Nephron (organoid): ENCODE results near the gene MAML3.

Source experiments
- H3K27ac Mint-ChIP-seq, 3 experiments: 2 replicates each; pipeline ENCODE4 v1.8.0; 2020; ENCODE audit warnings: mixed read lengths in 3 of 3, mild to moderate bottlenecking in 2 of 3, moderate library complexity in 1 of 3
- H3K27me3 Mint-ChIP-seq: 2 replicates; pipeline ENCODE4 v1.8.0; 2021; ENCODE audit warnings: low read depth, mild to moderate bottlenecking, moderate library complexity, mixed read lengths
- H3K36me3 Mint-ChIP-seq: 2 replicates; pipeline ENCODE4 v1.8.0; 2020; ENCODE audit warnings: low read depth, mixed read lengths
- H3K4me1 Mint-ChIP-seq: 2 replicates; pipeline ENCODE4 v1.8.0; 2020; ENCODE audit warnings: mixed read lengths
- H3K4me3 Mint-ChIP-seq, 3 experiments: 2 replicates each; pipeline ENCODE4 v1.8.0; 2020; ENCODE audit warnings: mild to moderate bottlenecking in 3 of 3, mixed read lengths in 3 of 3, moderate library complexity in 2 of 3
- H3K9me3 Mint-ChIP-seq: 2 replicates; pipeline ENCODE4 v1.8.0; 2020; ENCODE audit warnings: mixed read lengths
- CTCF ChIP-seq, 3 experiments: fragments of 200-600 bp; sonication (generic); IDR thresholded peaks; one replicate each; pipeline ENCODE4 v1.5.0; 2021; ENCODE audit warnings: antibody characterized with exemption in 3 of 3; ENCODE audit not compliant: unreplicated experiment in 3 of 3

Gene MAML3

DNA sequence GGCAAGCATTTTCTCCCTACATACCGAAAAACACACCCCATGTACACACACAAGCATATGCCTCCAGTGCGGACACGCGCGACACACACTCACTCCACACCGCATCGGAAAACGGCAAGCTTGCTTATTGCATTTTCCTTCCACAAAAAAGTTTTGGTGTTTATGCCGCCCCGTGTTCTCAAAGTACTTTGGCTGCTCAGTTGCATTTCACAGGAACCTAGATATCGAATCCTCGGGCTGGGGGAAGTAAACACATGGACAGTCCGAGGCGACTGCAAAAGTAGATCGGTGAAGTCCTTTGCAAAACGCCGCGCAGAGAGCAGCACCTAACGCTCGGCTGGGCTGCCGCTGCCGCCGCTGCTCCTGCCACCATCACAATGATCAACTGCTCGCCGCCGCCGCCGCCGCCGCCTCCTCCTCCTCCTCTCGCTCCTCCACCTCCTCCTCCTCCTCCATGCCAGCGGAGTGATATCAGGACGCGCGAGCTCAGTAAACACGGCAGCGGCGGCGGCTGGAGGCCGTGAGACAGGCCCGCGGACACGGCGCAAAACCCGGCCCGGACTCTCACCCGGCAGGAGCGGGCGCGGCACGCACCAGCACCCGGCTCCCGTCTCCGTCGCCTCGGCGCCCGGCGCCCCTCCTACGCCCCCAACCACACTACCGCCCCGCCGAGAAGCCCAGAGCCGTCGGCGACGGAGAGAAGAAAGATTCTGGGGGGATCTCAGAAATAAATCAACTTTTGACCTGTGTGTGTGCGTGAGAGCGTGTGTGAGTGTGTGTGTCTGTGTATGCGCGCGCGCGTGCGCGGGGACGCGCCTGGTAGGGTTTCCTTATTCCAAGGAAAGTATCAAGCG is at the start of gene MAML3:
MAML3 (minus strand) TSS at position 467 of the 854 bp plus-strand sequence. CDS start 857 bp downstream, outside the sequence.
- no peaks in the 10 kb centered on the region for H3K9me3 Mint-ChIP-seq
- peak within 1 kb of the TSS; percentile 98 to 99 (median 98) for H3K27ac Mint-ChIP-seq
- no peaks in the 10 kb centered on the region for H3K27me3 Mint-ChIP-seq
- TF ChIP-seq CTCF (IDR thresholded peaks at IDR 0.05; ENCODE audit: unreplicated experiment in 3 of 3): no peak
- H3K4me3 Mint-ChIP-seq: peak within 1 kb of the TSS; percentile 91 to 97 (median 96)
- H3K36me3 Mint-ChIP-seq: no peaks in the 10 kb centered on the region
- peaks cover 36% of the 10 kb centered on the region for H3K4me1 Mint-ChIP-seq

GRCh38 chr4:140198942-140199341 is 45.0 kb upstream of the MAML3 start:
- H3K36me3 Mint-ChIP-seq: peaks cover 3% of the 10 kb centered on the region
- no peaks in the 10 kb centered on the region for H3K4me1 Mint-ChIP-seq
- no peak overlapping the region for H3K4me3 Mint-ChIP-seq
- peaks cover 14% of the 10 kb centered on the region for H3K9me3 Mint-ChIP-seq
- H3K27ac Mint-ChIP-seq: no peak overlapping the region
- no peaks in the 10 kb centered on the region for H3K27me3 Mint-ChIP-seq
- TF ChIP-seq CTCF (IDR thresholded peaks at IDR 0.05; ENCODE audit: unreplicated experiment in 3 of 3): no peak

GRCh38 chr4:140195806-140196205 is 41.8 kb upstream of the MAML3 start:
- Mint-ChIP-seq H3K4me1 (no peaks in the 10 kb centered on the region), H3K36me3 (peaks cover 3% of the 10 kb centered on the region), H3K9me3 (peaks cover 13% of the 10 kb centered on the region), H3K27ac (no peak overlapping the region), H3K27me3 (no peaks in the 10 kb centered on the region), H3K4me3 (no peak overlapping the region)
- no peak for TF ChIP-seq CTCF (IDR thresholded peaks at IDR 0.05; ENCODE audit: unreplicated experiment in 3 of 3)

- H3K36me3 Mint-ChIP-seq: no peaks in the 10 kb centered on the region
- no peak for TF ChIP-seq CTCF (IDR thresholded peaks at IDR 0.05; ENCODE audit: unreplicated experiment in 3 of 3)
- no peaks in the 10 kb centered on the region for H3K27me3 Mint-ChIP-seq
- no peak overlapping the region for H3K27ac Mint-ChIP-seq
- no peak overlapping the region for H3K4me3 Mint-ChIP-seq
- no peaks in the 10 kb centered on the region for H3K9me3 Mint-ChIP-seq
- peaks cover 21% of the 10 kb centered on the region for H3K4me1 Mint-ChIP-seq
These were observed 35.8 kb upstream of the MAML3 start for GRCh38 chr4:140189805-140190204.

GRCh38 chr4:140188975-140189374 is 35.0 kb upstream of the MAML3 start:
- no peaks in the 10 kb centered on the region for H3K27me3 Mint-ChIP-seq
- no peaks in the 10 kb centered on the region for H3K36me3 Mint-ChIP-seq
- H3K9me3 Mint-ChIP-seq: no peaks in the 10 kb centered on the region
- TF ChIP-seq CTCF (IDR thresholded peaks at IDR 0.05; ENCODE audit: unreplicated experiment in 3 of 3): no peak
- H3K4me3 Mint-ChIP-seq: no peak overlapping the region
- peak overlapping the region in 1 of 3 experiments; percentile 33 for H3K27ac Mint-ChIP-seq
- peaks cover 26% of the 10 kb centered on the region for H3K4me1 Mint-ChIP-seq

DNA sequence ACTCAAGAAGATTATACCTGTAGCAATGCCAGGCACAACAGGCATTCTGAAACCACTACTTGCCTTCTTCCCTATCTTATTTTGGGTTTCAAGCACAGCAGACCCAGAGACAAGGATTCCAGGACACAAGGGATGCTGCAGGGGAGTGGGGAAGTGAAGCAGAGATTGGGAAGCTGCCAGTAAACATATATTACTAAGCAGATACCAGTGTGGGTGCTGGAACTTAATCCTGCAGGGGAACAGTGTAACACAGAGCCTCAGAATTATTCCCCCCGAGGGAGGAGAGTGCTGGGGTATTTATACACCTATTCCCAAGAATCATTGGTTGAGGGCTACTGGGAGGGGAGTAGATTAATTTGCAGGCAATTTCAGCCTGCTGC is 33.3 kb upstream of the MAML3 start:
- no peak for TF ChIP-seq CTCF (IDR thresholded peaks at IDR 0.05; ENCODE audit: unreplicated experiment in 3 of 3)
- H3K4me1 Mint-ChIP-seq: peaks cover 26% of the 10 kb centered on the region
- no peaks in the 10 kb centered on the region for H3K36me3 Mint-ChIP-seq
- H3K4me3 Mint-ChIP-seq: no peak overlapping the region
- no peaks in the 10 kb centered on the region for H3K27me3 Mint-ChIP-seq
- H3K9me3 Mint-ChIP-seq: no peaks in the 10 kb centered on the region
- H3K27ac Mint-ChIP-seq: no peak overlapping the region
